Smooth muscle cell (in vitro differentiated cells): ENCODE data around the gene GRIPAP1. TPM values are rescaled to one million over a fixed set of nuclear protein-coding genes. Genes with fewer than 3 reads are reported as not detected.

Source experiments
- DNase-seq: peaks from one replicate; lab custom pipeline; 2025; ENCODE audit not compliant: unreplicated experiment; lab: John Stamatoyannopoulos, UW
- H2AFZ ChIP-seq: fragments of 200-600 bp; sonication (generic); 2 replicates; pipeline ENCODE4 v1.6.0; 2016; ENCODE audit warnings: antibody characterized with exemption, low read depth, mild to moderate bottlenecking
- H3F3A ChIP-seq: fragments of 200-600 bp; sonication (generic); 2 replicates; pipeline ENCODE4 v1.6.0; 2017; ENCODE audit warnings: antibody characterized with exemption, low read depth
- H3K27ac ChIP-seq: fragments of 200-600 bp; sonication (generic); 2 replicates; pipeline ENCODE4 v1.5.1; 2016; ENCODE audit warnings: low read depth, mild to moderate bottlenecking
- H3K27me3 ChIP-seq: fragments of 200-600 bp; sonication (generic); 2 replicates; pipeline ENCODE4 v1.6.1; 2016; ENCODE audit warnings: low read depth, mild to moderate bottlenecking
- H3K36me3 ChIP-seq: fragments of 200-600 bp; sonication (generic); 2 replicates; pipeline ENCODE4 v1.5.1; 2016; ENCODE audit warnings: low read depth
- H3K4me1 ChIP-seq: fragments of 200-600 bp; sonication (generic); 2 replicates; pipeline ENCODE4 v1.5.1; 2016; ENCODE audit warnings: low read depth
- H3K4me2 ChIP-seq: fragments of 200-600 bp; sonication (generic); 2 replicates; pipeline ENCODE4 v1.6.0; 2016; ENCODE audit warnings: mild to moderate bottlenecking
- H3K4me3 ChIP-seq: fragments of 200-600 bp; sonication (generic); 2 replicates; pipeline ENCODE4 v1.5.1; 2016; ENCODE audit warnings: mild to moderate bottlenecking
- H3K79me2 ChIP-seq: fragments of 200-600 bp; sonication (generic); 2 replicates; pipeline ENCODE4 v1.6.0; 2016; ENCODE audit warnings: low read depth, mild to moderate bottlenecking
- H3K9ac ChIP-seq: fragments of 200-600 bp; sonication (generic); 2 replicates; pipeline ENCODE4 v1.6.0; 2016; ENCODE audit warnings: low read depth
- H3K9me3 ChIP-seq: fragments of 200-600 bp; sonication (generic); replicated peaks from 2 replicates; pipeline ENCODE4 v1.5.1; 2016; ENCODE audit warnings: low read depth
- H4K20me1 ChIP-seq: fragments of 200-600 bp; sonication (generic); 2 replicates; pipeline ENCODE4 v1.6.0; 2016; ENCODE audit warnings: low read depth
- CTCF ChIP-seq: fragments of 200-600 bp; sonication (generic); IDR thresholded peaks from 2 replicates; pipeline ENCODE4 v1.5.1; 2017; ENCODE audit warnings: borderline replicate concordance, mild to moderate bottlenecking, antibody characterized with exemption; ENCODE audit not compliant: insufficient read depth, poor library complexity, severe bottlenecking
- WGBS: methylation state at CpG from one replicate; pipeline ENCODE4 v1.1.7; 2016; ENCODE audit warnings: low lambda C conversion rate; 5-methylcytosine and 5-hydroxymethylcytosine counted together
- polyA plus RNA-seq: library from polyadenylated mRNA; unstranded; fragments of >200 nt; fragmentation: Nextera tagmentation; extraction: Ambion mirVana; gene quantifications from 2 replicates; pipeline ENCODE4 v1.2.1, GENCODE V29; 2016
- total RNA-seq: library from RNA; depleted of rRNA; stranded (reverse); fragments of >200 nt; gene quantifications from 2 replicates; pipeline ENCODE4 v1.2.3, GENCODE V29; 2014

The GRIPAP1 gene
- total RNA-seq (10.0 and 13.9 TPM in 2 replicates), polyA plus RNA-seq (14.9 and 20.2 TPM in 2 replicates)

- DNase-seq: peak; percentile 40
- Histone ChIP-seq H3K79me2 (peaks cover 14% of the 10 kb centered on the region), H3K9ac (peak within 1 kb of the TSS; percentile 99), H3K27me3 (no peaks in the 10 kb centered on the region), H3K4me3 (peak within 1 kb of the TSS; percentile 79), H3K27ac (peak within 1 kb of the TSS; percentile 98), H2AFZ (peak within 1 kb of the TSS; percentile 94), H3K4me1 (no peaks in the 10 kb centered on the region), H3F3A (no peaks in the 10 kb centered on the region), H3K36me3 (peaks cover 3% of the 10 kb centered on the region), H3K9me3 (no peaks in the 10 kb centered on the region), H3K4me2 (peak within 1 kb of the TSS; percentile 91), H4K20me1 (peaks cover under 1% of the 10 kb centered on the region)
- no peak for TF ChIP-seq CTCF
- WGBS: 42% methylated on average over 38 of the region's 38 CpGs
These were observed at the start of gene GRIPAP1 for GRCh38 chrX:49002091-49002935. Gene GRIPAP1, minus strand, starts transcription at chrX:49002264. Its CDS starts 35 bp downstream, at chrX:49002229.

GRCh38 chrX:49043987-49044281 lies 41.9 kb upstream of the GRIPAP1 start:
- Histone ChIP-seq H3K79me2 (peaks cover 17% of the 10 kb centered on the region), H3K4me1 (peaks cover 15% of the 10 kb centered on the region), H3K9ac (peak overlapping the region; percentile 47), H3K27ac (peak overlapping the region; percentile 62), H2AFZ (no peak overlapping the region), H3F3A (peaks cover 9% of the 10 kb centered on the region), H3K4me3 (peak overlapping the region; percentile 31), H3K4me2 (peak overlapping the region; percentile 73), H3K9me3 (no peaks in the 10 kb centered on the region), H4K20me1 (no peaks in the 10 kb centered on the region), H3K27me3 (no peaks in the 10 kb centered on the region), H3K36me3 (no peaks in the 10 kb centered on the region)
- no peak for TF ChIP-seq CTCF
- no peak for DNase-seq
- 40% methylated on average over 13 of the region's 13 CpGs for WGBS

DNA sequence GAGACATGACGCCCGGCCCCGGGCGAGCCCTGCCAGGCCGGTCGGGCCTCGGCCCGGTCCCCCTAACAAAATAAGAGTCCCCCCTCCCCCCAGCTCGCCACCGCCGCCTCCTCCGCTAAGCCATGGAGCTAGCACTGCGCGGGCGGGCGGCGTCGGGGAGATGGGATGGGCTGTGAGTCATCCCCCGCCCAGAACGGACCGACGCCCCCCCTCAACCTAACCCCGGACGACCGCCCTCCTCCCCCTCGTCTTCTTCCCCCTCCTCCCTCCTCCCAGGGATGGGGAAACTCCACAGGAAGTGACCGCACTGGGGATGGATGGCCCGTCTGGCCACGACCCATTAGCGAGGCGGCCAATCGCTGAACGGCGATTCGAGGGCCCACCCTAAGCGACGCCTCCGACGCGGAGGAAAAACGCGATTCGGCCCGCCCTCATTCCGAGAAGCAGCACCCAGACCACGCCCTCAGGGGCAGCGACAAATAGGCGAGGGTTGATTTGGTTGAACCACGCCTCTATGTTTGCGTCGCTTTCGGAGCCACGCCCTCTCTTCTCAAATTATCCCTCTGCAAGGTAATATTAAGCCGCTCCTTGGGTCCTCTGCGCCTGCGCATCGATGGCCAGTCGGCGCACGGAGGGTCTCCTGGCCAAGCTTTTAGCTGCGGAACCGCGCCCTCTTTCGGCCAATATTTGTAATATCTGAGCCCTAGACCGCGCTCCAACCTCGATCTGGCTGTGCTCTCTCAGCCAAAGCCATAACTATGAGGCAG lies 41.3 kb upstream of the GRIPAP1 start, which contains the start of gene TFE3:
TSS of gene TFE3 (minus strand) at position 138 of the 767 bp plus-strand sequence. CDS start at position 7, 131 bp downstream.
- Histone ChIP-seq H3K36me3 (no peaks in the 10 kb centered on the region), H3K79me2 (peaks cover 22% of the 10 kb centered on the region), H3K4me1 (peaks cover 15% of the 10 kb centered on the region), H2AFZ (no peak within 1 kb of the TSS), H3K27ac (peak within 1 kb of the TSS; percentile 98), H3K9me3 (no peaks in the 10 kb centered on the region), H3K4me2 (peak within 1 kb of the TSS; percentile 88), H3K4me3 (peak within 1 kb of the TSS; percentile 68), H3F3A (peaks cover 9% of the 10 kb centered on the region), H3K9ac (peak within 1 kb of the TSS; percentile 98), H4K20me1 (no peaks in the 10 kb centered on the region), H3K27me3 (no peaks in the 10 kb centered on the region)
- WGBS: 28% methylated on average over 44 of the region's 67 CpGs
- peak; percentile 55 for TF ChIP-seq CTCF
- DNase-seq: peak; percentile 94
